Right lobe of liver (tissue), 4 donors: ENCODE measurements around the gene ADGRG2.

Experiments used
- CTCF ChIP-seq, 4 donors: fragments of 200-600 bp in 3 of 4; fragments of 450-650 bp in 1 of 4; IDR thresholded peaks; one replicate each; pipeline versions ENCODE4 v1.5.1 to v1.8.0; 2016 to 2022; ENCODE audit warnings: antibody characterized with exemption in 4 of 4, mild to moderate bottlenecking in 2 of 4
- POLR2A ChIP-seq: fragments of 450-650 bp; IDR thresholded peaks from one replicate; pipeline ENCODE4 v1.6.1; 2017; ENCODE audit warnings: antibody characterized with exemption, mild to moderate bottlenecking
- donor health status: DM: no; HTN: no; CAD: no.
- donor health status: DM: no; HTN: no; CAD: no.
- donor health status: DM: no; HTN: yes; CAD: no.

- TF ChIP-seq POLR2A (no peak), CTCF (IDR thresholded peaks at IDR 0.05) (no peak)
These were observed 93.7 kb downstream of the ADGRG2 start for GRCh38 chrX:19028560-19028959.
